ENCODE measurements around the gene ELL2.
"Not testable (repeated sequence)": the region's sequence is repeated elsewhere in the genome, so short reads cannot be mapped to it uniquely, and the experiment has no call there.

- TF ChIP-seq EZH2 (IDR thresholded peaks at IDR 0.05; ENCODE audit: low read length); CTCF (optimal IDR thresholded peaks at IDR 0.05 in 1 of 3, IDR thresholded peaks at IDR 0.05 in 1 of 3, conservative IDR thresholded peaks at IDR 0.05 in 1 of 3; ENCODE audit: extremely low read depth in 1 of 3, insufficient read depth in 2 of 3, low read length in 3 of 3): not testable (repeated sequence)
Measured at GRCh38 chr5:95869173-95869855, 92.3 kb downstream of the ELL2 start.
